Sigmoid colon (tissue), 4 donors: ENCODE data around the gene IFIT5.

Experiments used
- EP300 ChIP-seq, 4 donors: sonication (generic); formaldehyde crosslinking; IDR thresholded peaks; one replicate each; pipeline ENCODE4 v1.6.1; 2017; ENCODE audit warnings: antibody characterized with exemption in 4 of 4
- POLR2A ChIP-seq, 2 donors: fragments of 450-650 bp; IDR thresholded peaks; one replicate each; pipeline ENCODE4 v1.6.1; 2016; ENCODE audit warnings: antibody characterized with exemption in 2 of 2, mild to moderate bottlenecking in 2 of 2, moderate library complexity in 2 of 2
- TF ChIP-seq, protein P1 (sequence below), 4 experiments: fragments of 450-650 bp in 3 of 4; fragments of 200-600 bp in 1 of 4; IDR thresholded peaks; one replicate each; pipeline ENCODE4 v1.5.1; 2016 to 2019; ENCODE audit warnings: antibody characterized with exemption in 4 of 4, mild to moderate bottlenecking in 3 of 4, moderate library complexity in 2 of 4

- TF ChIP-seq, protein P1, sequence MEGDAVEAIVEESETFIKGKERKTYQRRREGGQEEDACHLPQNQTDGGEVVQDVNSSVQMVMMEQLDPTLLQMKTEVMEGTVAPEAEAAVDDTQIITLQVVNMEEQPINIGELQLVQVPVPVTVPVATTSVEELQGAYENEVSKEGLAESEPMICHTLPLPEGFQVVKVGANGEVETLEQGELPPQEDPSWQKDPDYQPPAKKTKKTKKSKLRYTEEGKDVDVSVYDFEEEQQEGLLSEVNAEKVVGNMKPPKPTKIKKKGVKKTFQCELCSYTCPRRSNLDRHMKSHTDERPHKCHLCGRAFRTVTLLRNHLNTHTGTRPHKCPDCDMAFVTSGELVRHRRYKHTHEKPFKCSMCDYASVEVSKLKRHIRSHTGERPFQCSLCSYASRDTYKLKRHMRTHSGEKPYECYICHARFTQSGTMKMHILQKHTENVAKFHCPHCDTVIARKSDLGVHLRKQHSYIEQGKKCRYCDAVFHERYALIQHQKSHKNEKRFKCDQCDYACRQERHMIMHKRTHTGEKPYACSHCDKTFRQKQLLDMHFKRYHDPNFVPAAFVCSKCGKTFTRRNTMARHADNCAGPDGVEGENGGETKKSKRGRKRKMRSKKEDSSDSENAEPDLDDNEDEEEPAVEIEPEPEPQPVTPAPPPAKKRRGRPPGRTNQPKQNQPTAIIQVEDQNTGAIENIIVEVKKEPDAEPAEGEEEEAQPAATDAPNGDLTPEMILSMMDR (IDR thresholded peaks at IDR 0.05) = no peak
- TF ChIP-seq POLR2A (IDR thresholded peaks at IDR 0.05) (no peak), EP300 (IDR thresholded peaks at IDR 0.05) (no peak)
These were observed 46.8 kb upstream of the IFIT5 start for GRCh38 chr10:89367529-89367928.
